Thyroid gland (tissue), 4 donors: ENCODE results near the gene FAM171A1. TPM values are rescaled to one million over a fixed set of nuclear protein-coding genes. Genes with fewer than 3 reads are reported as not detected.
A peak's percentile ranks its signal among the peaks of the same experiment; 100 is the strongest.

ENCODE experiments used
- DNase-seq, 2 donors: peaks; one replicate each; pipeline ENCODE4 v3.0.0-alpha.2; 2019
- H3K27ac ChIP-seq, 3 donors: fragments of 200-600 bp; sonication (generic); 1 replicate in 2 of 3; 2 replicates in 1 of 3; pipeline ENCODE4 v1.5.1; 2016 to 2019; ENCODE audit warnings: mild to moderate bottlenecking in 1 of 3, moderate library complexity in 1 of 3
- H3K27me3 ChIP-seq: fragments of 200-600 bp; sonication (generic); one replicate; pipeline ENCODE4 v1.5.1; 2019
- H3K36me3 ChIP-seq, 2 donors: fragments of 200-600 bp; sonication (generic); one replicate each; pipeline ENCODE4 v1.5.1; 2016 to 2019
- H3K4me1 ChIP-seq, 2 donors: fragments of 200-600 bp; sonication (generic); one replicate each; pipeline ENCODE4 v1.5.1; 2017 to 2019
- H3K4me3 ChIP-seq, 3 donors: fragments of 200-600 bp; sonication (generic); replicated peaks in 1 of 3; 1 replicate in 2 of 3; 2 replicates in 1 of 3; pipeline ENCODE4 v1.5.1; 2016; ENCODE audit warnings: mild to moderate bottlenecking in 1 of 3
- H3K9me3 ChIP-seq: fragments of 200-600 bp; sonication (generic); one replicate; pipeline ENCODE4 v1.5.1; 2017
- CTCF ChIP-seq, 6 experiments: fragments of 200-600 bp in 3 of 6; fragments of 450-650 bp in 3 of 6; sonication (generic) in 3 of 6; IDR thresholded peaks; one replicate each; pipeline ENCODE4 v1.5.1; 2016 to 2019; ENCODE audit warnings: antibody characterized with exemption in 6 of 6, mild to moderate bottlenecking in 2 of 6, inconsistent platforms in 1 of 6, moderate library complexity in 1 of 6
- POLR2A ChIP-seq, 2 donors: fragments of 450-650 bp; IDR thresholded peaks; one replicate each; pipeline ENCODE4 v1.6.1; 2017; ENCODE audit warnings: antibody characterized with exemption in 2 of 2, mild to moderate bottlenecking in 2 of 2, moderate library complexity in 1 of 2
- WGBS, 2 donors: methylation state at CpG; one replicate each; pipeline ENCODE4 v1.1.5; 2017; 5-methylcytosine and 5-hydroxymethylcytosine counted together
- intact Hi-C: fragments of 100-400 bp; cut with DNase I; formaldehyde crosslinking; loops from one replicate; pipeline ENCODE4 v1.15.1; 2023
- total RNA-seq, 4 donors: library from RNA; depleted of rRNA; stranded (reverse); fragments of >200 nt; gene quantifications; one replicate each; pipeline ENCODE4 v1.2.3, GENCODE V29; 2016

The FAM171A1 gene
- total RNA-seq, 4 donors from 2014 or later = 10.2 to 14.9 (median 13.3) TPM

- TF ChIP-seq POLR2A (IDR thresholded peaks at IDR 0.05) = no peak
- peak in 4 of 6 experiments; percentile 4 to 44 (median 34) for TF ChIP-seq CTCF (IDR thresholded peaks at IDR 0.05)
- Histone ChIP-seq H3K27ac (no peak overlapping the region), H3K27me3 (no peaks in the 10 kb centered on the region), H3K36me3 (no peaks in the 10 kb centered on the region), H3K9me3 (no peaks in the 10 kb centered on the region), H3K4me1 (no peaks in the 10 kb centered on the region), H3K4me3 (no peak overlapping the region)
- intact Hi-C loops = no loop called here
- 41 to 42% methylated on average over 10 of the region's 10 CpGs for WGBS, 2 donors
- peak; percentile 18 to 33 for DNase-seq
Observed at GRCh38 chr10:15262036-15262713, 108.9 kb downstream of the FAM171A1 start.

- H3K36me3 ChIP-seq = no peaks in the 10 kb centered on the region
- 87 to 94% methylated on average over 2 of the region's 2 CpGs for WGBS, 2 donors
- H3K27ac ChIP-seq = no peak overlapping the region
- no peaks in the 10 kb centered on the region for H3K9me3 ChIP-seq
- no peak for DNase-seq
- H3K4me3 ChIP-seq = no peak overlapping the region
- intact Hi-C loops = no loop called here
- H3K27me3 ChIP-seq = no peaks in the 10 kb centered on the region
- no peaks in the 10 kb centered on the region for H3K4me1 ChIP-seq
- no peak for TF ChIP-seq CTCF (IDR thresholded peaks at IDR 0.05)
Observed at GRCh38 chr10:15259136-15259535, 112.0 kb downstream of the FAM171A1 start.

GRCh38 chr10:15258255-15258654 is 112.8 kb downstream of the FAM171A1 start:
- Histone ChIP-seq H3K4me1 (no peaks in the 10 kb centered on the region), H3K9me3 (no peaks in the 10 kb centered on the region), H3K27me3 (no peaks in the 10 kb centered on the region), H3K36me3 (no peaks in the 10 kb centered on the region), H3K4me3 (no peak overlapping the region), H3K27ac (no peak overlapping the region)
- TF ChIP-seq POLR2A (IDR thresholded peaks at IDR 0.05) = no peak
- no peak for TF ChIP-seq CTCF (IDR thresholded peaks at IDR 0.05)
- no peak for DNase-seq
- intact Hi-C loops = no loop called here
- WGBS, 2 donors = 98 to 99% methylated on average over 6 of the region's 6 CpGs

GRCh38 chr10:15255961-15256360 is 115.1 kb downstream of the FAM171A1 start:
- no peak overlapping the region for H3K4me3 ChIP-seq
- H3K36me3 ChIP-seq = no peaks in the 10 kb centered on the region
- no peak for TF ChIP-seq POLR2A (IDR thresholded peaks at IDR 0.05)
- no peak for TF ChIP-seq CTCF (IDR thresholded peaks at IDR 0.05)
- no peak overlapping the region for H3K27ac ChIP-seq
- no peaks in the 10 kb centered on the region for H3K9me3 ChIP-seq
- H3K4me1 ChIP-seq = no peaks in the 10 kb centered on the region
- no peak for DNase-seq
- intact Hi-C loops = no loop called here
- H3K27me3 ChIP-seq = no peaks in the 10 kb centered on the region
- WGBS, 2 donors = 86 to 90% methylated on average over 6 of the region's 6 CpGs

GRCh38 chr10:15254808-15255648 is 116.1 kb downstream of the FAM171A1 start:
- no peaks in the 10 kb centered on the region for H3K4me1 ChIP-seq
- no peak overlapping the region for H3K4me3 ChIP-seq
- no peaks in the 10 kb centered on the region for H3K27me3 ChIP-seq
- no peak overlapping the region for H3K27ac ChIP-seq
- WGBS, 2 donors = 67 to 77% methylated on average over 10 of the region's 10 CpGs
- intact Hi-C loops = no loop called here
- DNase-seq = no peak
- H3K36me3 ChIP-seq = no peaks in the 10 kb centered on the region
- TF ChIP-seq CTCF (IDR thresholded peaks at IDR 0.05) (no peak), POLR2A (IDR thresholded peaks at IDR 0.05) (no peak)
- no peaks in the 10 kb centered on the region for H3K9me3 ChIP-seq
